HG03439 (cell line): ENCODE data around the gene KCTD13.
"Not testable (repeated sequence)": the region's sequence is repeated elsewhere in the genome, so short reads cannot be mapped to it uniquely, and the experiment has no call there.

Experiments used
- ATAC-seq: cut with Tn5 transposase; IDR thresholded peaks from one replicate; pipeline ENCODE4 v1.9.1; 2021; ENCODE audit warnings: mild to moderate bottlenecking, moderate library complexity; ENCODE audit not compliant: unreplicated experiment

Gene KCTD13

DNA sequence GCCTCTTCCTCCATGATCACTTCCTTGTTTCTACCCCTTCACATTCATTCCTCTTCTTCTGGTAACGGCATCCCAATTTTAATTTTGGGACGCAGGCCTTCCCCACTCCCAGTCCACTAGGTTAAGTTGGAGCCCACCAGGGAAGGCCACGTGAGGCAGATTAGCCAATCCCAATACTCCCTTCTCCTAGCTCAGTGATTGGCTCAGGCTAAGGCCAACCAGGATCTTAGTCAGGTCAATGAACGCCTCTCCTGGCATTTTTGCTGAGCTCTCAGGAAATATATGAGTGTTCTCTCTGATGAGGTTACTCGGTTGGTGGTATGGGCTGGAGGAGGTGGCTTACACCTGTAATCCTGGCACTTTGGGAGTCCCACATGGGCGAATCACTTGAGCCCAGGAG, 42.0 kb downstream of the KCTD13 start:
- ATAC-seq, result no peak

DNA sequence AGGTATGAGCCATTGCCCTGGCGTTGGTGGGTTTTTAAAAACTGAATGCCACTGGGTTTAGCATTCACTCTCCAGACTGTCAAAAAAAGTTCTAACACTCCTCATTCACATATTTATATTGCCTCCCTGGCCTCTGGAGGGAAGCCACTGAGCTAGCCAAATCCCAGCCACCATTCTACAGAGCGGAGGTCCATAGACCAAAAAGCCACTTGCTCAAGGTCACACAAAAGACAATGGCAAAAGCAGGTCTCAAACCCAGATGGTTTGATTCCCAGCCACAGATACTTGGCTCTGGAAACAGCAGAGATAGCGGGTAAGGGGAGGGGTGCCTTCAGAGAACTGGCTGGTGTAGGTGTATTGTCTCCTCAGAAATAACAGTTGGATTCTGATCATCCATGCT, 45.0 kb downstream of the KCTD13 start:
- ATAC-seq, result no peak

DNA sequence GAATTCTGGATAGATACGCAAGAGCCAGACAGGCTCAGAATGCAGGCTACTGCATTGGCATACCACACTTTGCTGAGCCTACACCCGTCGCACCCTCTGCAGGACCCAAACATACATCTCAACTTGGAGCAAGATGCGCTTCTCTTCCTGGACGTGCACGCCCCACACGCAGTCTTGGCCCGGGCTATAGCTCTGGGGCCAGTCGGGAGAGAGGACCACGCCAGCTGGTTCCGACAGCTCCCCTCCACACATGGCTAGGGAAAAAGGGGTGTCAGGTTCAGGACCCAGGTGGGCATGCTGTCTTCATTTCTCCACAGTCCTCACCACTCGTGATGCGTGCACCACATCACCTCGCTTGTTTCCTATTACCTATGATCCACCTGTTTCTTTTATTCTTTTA, 47.9 kb downstream of the KCTD13 start:
- no peak for ATAC-seq

DNA sequence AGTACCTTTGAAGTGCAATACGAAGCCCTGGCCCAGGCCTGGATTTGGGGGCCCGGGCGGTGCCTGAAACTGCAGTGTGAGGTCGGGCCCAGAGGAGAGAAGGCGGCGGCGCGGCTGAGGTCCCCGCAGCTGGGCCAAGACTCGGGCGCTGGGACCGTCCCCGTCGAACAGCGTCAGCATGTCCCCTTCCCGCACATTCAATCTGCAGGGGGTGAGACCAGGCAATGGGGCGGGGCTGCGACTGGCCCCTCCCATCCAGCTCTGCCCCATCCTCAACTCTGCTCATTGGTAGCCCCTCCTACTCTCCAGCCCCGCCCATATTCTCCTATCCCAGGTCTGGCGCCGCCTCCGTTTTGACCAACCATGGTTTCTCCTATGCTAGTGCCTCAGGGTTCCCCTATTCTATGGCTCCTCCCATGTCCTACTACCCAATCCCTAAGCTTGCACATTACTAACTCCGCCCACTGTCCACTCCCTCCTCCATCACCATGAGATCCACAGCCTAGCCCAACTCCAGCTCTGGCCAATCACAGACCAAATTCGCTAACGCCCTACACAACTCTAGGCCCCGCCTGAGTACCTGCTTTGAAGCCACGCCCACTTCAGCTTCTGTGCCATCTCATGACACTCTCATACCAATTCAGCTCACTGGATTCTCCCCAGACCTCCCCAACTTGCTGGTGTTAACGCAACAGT, 48.6 kb downstream of the KCTD13 start:
- peak; percentile 61 for ATAC-seq

DNA sequence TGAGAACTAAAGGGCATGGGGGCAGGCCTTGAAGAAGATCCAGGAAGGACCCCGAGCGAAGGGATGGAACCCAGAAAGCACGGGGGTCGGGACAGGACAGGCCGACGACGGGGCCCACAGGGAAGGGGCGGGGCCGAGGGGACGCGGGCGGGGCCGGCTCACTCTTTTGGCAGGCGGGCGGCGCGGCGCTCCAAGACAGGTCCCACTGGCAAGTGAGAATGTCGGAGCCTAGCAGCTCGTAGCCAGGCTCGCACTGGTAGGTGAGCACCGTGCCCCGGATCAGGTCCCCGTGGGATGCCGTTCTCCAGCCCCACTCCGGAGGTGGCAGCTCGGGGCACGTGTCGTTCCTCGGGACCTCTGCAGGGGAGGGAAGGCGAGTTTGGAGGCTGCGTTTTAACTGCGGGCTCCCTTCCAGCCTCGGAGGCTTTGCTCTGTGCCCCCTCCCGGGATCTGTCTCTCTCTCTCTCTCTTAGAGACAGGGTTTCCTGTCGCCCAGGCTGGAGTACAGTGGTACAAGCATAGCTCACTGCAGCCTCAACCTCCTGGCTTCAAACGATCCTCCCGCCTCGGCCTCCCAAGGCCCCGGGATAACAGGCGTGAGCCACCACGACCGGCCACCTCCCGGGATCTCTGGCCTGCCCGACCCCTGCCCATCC, 49.3 kb downstream of the KCTD13 start:
- ATAC-seq, result no peak

DNA sequence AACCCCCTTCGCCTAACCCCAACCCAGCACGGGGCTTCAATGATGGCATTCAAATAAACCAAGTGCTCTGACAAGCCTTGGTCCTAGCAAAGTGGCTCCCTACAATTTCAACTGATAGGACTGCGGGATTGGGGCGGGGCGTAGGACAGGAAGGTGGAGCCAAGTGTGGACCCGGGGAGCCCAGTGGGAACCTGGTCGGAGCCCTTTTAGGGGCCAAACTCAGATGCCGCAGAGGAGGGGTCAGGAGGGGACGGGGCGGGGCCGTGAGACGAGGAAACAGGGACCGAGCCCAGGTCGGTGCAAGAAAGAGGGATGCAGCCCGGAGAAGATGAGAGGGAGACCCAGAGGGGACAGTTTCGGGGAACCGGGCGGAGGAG, 49.8 kb downstream of the KCTD13 start:
- ATAC-seq, result no peak

DNA sequence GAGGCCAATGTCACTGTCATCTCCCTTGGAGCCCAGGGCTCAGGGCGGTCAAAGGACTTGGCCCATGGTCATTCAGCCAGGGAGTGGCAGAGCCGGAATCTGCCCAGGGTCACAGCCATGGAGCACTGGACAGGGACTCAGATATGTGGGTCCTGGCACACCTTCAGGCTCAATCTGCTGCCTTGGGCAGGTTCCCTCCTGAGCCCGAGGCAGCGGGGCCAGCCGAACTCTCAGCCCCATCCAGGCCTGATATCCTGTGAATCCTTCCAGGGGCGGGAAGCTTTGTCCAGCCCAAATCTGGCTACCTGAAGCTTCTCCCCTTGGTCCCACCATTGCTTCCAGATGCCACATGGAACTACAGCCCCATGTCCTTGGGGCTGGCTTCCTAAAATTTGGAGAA, 50.8 kb downstream of the KCTD13 start:
- ATAC-seq, result no peak

DNA sequence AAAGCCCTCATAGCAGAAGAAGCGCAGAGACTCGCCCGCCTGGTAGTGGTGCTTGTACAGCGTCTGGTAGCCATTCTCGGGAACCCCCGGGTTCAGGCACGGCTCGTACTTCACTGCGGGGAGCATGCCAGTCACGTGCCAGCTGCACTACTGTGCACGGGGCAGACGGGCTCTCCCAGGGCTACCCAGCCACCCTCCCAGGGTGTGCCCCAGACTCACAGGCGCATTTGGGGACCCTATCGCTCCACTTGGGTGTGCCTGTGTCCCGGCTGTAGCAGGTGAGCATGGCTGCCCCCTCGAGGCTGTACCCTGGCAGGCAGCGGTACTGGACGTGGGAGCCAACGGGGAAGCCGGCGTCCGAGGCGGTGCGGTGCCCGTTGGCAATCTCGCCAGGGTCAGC, 52.7 kb downstream of the KCTD13 start:
- no peak for ATAC-seq

DNA sequence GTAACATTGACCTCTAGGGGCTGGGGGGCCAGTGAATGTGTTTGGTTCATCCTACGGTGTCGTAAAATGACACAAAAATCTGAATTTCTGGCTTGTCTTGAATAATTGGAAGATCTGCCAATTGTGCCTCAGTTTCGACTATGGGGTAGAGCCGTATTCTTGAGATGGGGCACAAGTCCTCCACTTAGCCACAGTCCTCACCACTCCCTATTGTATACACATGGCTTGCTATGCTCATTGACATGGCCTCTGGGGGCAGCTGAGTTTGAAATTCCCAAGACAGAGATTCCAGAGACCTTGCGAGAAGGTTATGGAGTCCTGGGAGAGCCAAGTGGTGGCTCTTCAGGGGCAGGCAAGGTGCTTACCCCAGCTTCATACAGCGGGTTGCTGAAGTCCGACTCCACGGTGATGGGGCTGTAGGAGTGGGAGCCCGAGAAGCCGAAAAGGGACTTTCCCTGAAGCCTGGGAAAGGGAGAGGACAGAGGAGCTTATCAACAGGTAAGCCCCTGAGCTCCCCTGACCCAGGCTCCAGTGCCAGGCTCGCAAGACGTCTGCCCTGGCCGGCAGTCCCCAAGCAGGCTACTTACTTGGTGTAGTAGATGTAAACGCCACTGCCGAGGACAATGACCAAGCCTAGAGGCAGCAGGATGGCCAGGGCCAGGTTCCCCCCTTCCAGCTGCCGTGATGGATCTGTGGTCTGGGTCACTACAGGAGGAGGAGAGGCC, 54.0 kb downstream of the KCTD13 start:
- no peak for ATAC-seq

DNA sequence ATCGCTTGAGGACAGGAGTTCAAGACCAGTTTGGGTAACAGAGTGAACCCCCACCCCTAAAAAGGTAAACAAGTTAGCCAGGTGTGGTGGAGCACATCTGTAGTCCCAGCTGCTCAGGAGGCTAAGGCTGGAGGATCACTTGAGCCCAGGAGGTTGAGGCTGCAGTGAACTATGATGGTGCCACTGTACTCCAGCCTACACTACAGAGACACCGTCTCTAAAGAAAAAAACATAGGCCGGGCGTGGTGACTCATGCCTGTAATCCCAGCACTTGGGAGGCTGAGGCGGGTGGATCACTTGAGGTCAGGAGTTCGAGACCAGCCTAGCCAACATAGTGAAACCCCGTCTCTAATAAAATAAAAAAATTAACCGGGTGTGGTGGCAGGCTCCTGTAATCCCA, 57.0 kb downstream of the KCTD13 start:
- ATAC-seq, result not testable (repeated sequence)

DNA sequence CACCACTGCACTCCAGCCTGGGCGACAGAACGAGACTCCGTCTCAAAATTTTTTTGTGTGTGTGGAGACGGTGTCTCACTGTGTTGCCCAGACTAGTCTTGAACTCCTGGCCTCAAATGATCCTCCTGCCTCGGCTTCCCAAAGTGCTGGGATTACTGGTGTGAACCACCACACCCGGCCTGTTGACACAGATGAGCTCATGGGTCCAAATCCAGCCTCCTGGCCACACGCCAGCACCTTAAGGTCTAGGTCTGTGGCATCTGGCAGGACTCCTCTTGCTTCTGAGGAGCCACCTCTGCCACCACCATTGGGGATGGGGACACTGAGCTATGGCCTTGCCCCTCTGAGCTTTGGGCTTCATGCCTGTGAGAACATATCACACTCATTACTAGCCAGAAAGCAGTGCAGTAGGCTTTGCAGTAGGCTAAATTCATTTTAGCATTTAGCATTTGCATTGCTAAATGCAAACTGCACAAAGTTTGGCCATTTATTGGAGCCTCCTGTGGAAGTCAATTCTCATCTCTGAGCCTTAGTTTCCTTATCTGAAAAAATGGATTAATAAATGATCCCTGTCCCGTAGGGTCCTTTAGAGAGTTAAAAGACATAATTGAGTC, 57.5 kb downstream of the KCTD13 start:
- no peak for ATAC-seq

DNA sequence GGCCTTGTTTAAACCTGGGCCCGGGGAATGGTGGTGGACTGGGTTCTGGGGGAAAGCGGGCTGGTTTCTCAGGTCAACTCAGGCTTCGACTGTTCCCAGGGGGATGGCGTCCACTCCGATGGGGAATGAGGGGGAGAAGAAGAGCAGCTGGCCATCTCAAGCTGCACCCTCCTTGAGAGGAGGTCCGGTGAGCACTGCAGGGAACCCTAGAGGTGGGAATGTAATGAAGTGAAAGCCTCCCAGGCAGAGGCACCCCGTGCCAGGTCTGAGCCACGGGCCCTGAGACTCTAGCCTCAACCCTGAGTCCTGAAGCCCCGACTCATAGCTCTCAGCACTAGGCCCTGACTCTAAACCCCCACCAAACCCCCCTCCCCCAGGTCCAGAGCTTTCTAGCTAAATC, 61.8 kb downstream of the KCTD13 start:
- no peak for ATAC-seq

DNA sequence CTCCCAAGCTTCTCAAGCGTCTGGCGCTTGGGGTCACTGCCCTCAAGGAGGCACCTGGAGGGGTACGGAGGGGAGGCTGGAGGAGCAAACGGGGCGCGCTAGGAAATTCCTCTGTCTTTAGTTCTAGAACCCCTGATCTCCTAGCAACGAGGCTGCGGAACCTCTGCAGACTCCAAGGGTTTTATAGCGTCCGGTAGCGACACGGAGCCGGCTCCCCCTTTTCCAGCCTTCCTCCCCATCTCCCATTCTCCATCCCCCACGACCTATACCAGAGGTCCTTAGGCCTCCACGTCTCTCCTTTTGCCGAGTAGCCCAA, 62.4 kb downstream of the KCTD13 start:
- ATAC-seq, result no peak

DNA sequence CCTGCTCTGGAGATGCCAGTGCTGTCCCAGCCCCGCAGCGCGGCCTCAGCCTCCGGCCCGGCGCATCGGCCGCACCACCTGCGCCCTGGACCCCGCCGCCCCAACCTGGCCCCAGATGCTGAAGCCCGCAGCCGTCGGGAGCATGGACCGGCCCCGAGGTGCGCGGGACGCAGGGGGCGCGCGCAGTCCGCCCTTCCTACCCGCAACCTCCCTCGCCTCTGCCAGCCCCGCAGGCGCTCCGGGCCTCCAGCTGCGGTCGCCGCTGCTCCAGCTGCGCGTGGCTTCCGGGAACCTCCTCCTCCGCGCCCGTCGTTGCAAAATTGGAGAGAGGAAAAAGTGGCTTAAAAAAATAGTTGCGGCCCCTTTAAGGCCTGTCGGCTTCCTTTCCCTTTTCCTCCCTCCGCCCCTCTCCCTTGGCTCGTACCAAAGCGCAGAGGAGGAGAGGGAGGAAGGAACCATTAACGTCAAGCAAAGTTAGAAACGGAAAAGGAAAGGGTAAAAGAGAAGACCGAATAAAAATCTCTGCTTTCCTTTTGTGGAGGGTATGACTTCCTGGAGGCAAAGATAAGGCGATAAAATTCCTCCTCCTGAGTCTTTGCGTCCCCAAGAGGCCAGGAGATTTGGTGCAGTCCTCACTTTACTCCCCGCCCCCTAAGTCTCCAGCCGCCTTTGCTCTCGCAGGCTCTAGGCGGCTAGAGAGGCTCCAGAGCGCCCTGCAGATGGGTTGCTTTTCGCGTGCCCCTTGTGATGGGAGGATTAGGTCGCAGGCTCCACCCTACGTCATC, 63.0 kb downstream of the KCTD13 start, which contains the start of gene CDIPT:
TSS of gene CDIPT (minus strand) at position 343 of the 785 bp plus-strand sequence. CDS start 369 bp downstream, outside the sequence.
- peak; percentile 90 for ATAC-seq

DNA sequence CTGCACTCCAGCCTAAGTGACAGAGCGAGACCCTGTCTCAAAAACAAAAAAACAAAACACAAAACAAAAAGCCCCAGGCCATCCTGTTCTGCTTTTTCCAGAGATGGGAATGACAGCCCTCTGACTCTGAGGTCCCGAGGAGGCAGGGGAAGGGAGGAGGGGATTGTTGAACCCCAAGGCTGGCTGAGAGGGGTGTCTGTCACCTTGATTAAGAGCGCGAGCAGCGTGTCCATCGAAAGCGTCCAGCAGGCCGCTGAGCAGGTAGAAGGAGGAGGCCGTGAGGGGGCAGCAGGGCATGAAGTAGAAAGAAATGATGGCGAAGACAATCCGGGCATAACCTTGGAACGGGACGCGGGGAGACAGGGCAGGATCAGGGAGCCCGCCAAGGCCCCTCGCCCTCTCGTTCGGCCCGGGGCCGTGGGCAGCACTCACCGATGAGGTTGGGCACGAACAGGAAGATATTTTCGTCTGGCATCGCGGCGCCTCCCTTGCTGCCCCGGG, 63.6 kb downstream of the KCTD13 start:
- ATAC-seq, result no peak

DNA sequence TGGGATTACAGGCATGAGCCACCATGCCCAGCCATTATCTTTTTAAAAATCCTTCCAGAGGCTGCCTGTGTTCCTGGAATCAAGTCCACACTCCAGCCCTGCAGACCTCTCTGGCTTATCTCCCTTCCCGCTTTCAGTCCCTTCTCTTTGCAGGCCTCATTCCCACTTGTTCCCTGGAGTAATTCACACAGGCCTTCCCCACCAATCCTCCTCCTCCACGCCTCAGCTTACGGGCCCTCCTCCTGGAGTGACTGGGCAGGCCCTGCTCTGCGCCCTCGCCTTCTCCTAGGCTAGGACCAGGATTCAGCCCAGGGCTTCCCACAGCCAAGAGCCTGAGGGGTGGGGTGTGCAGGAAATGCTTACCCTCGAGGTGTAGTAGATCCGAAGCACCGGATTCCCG, 65.8 kb downstream of the KCTD13 start:
- no peak for ATAC-seq

DNA sequence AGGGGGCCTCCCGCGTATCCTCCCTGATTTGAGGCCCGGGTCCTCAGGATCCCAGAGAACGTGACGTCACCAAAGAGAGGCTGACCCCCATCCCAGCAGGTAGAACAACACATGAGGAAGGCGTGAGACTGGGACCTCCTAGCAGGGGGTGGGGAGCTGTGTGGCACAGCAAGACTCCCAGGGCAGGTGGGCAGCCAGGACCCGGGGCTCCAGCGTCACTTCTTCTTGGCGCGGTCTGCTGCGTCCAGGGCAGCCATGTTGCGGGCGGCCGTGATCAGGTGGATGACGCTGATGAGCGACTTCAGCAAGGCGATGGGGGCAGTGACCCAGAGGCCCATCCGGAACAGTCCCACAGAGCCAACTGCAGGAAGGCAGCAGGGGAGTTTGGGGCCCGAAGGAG, 67.1 kb downstream of the KCTD13 start:
- no peak for ATAC-seq

DNA sequence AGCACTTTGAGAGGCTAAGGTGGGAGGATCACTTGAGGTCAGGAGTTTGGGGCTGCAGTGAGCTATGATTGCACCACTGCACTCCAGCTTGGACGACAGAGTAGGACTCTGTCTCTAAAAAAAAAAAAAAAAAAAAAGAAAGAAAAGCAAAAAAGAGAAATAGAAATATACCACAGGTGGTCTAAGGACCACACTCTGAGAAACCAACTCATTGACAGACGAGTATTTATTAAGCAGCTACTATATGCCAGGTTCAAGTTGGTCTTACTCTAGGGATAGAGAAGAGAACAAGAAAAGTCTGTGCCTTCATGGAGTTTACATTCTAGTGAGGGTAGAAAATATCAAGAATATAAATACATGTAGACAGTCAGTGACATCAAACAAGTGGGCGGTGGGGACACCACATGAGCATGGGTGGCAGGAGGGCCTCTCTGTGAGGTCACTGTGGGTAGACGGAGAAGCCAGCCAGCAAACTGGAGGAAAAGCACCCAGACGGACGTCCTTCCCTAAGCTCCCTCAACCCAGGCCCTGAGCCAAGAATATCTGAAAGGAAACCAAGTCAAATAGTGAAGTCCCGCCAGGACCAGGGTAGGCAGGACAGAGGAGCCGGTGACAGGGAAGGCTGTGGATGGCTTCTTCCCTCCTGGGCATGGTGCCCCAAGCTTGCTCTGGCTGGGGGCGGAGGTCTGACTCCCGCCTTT, 67.7 kb downstream of the KCTD13 start:
- ATAC-seq, result no peak

DNA sequence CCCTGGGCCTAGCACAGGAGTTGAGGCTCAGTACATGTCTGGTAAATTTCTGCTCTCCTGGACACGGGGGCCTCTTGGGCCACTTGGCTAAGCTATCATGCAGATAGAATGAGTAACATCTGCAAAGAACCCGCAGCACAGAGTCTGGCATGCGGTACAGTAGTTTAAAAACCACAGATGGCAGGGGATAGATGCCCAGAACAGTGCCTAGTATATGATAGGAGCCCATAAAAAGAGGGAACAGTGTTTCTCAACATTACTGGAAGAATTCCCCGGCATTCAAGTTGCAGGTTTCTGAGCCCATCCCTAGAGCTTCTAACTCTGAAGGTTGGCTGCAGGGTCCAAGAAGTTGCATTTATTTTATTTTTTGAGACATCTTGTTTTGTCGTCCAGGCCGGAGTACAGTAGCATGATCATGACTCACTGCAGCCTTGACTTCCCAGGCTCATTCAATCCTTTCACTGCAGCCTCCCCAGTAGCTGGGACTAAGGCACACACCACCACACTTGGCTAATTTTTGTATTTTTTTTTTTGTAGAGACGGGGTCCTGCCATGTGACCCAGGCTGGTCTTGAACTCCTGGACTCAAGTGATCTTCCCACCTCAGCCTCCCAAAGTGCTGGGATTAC, 68.8 kb downstream of the KCTD13 start:
- ATAC-seq, result no peak
